Astrocyte (in vitro differentiated cells and primary cell): ENCODE results near the gene RPAP2. TPM values are rescaled to one million over a fixed set of nuclear protein-coding genes. Genes with fewer than 3 reads are reported as not detected.

Experiments
- DNase-seq: peaks from one replicate; pipeline ENCODE4 v3.0.0-alpha.2; 2010; ENCODE audit warnings: low read depth
- FAIRE-seq: peaks from 2 replicates; lab custom pipeline; 2011; peaks lifted over from hg19 to GRCh38; lab: Jason Lieb, UNC
- H2AFZ ChIP-seq: 2 replicates; pipeline ENCODE4 v1.6.0; 2012; ENCODE audit warnings: low read depth, low read length, inconsistent platforms
- H3K27ac ChIP-seq: 2 replicates; pipeline ENCODE4 v1.5.1; 2011; ENCODE audit warnings: low read depth, low read length, inconsistent platforms
- H3K27me3 ChIP-seq: 2 replicates; pipeline ENCODE4 v1.6.0; 2011; ENCODE audit warnings: low read length, inconsistent platforms; ENCODE audit not compliant: insufficient read depth
- H3K36me3 ChIP-seq: 2 replicates; pipeline ENCODE4 v1.5.1; 2011; ENCODE audit warnings: low read length, inconsistent platforms; ENCODE audit not compliant: insufficient read depth
- H3K4me1 ChIP-seq: 2 replicates; pipeline ENCODE4 v1.5.1; 2011; ENCODE audit warnings: low read length, inconsistent platforms; ENCODE audit not compliant: insufficient read depth
- H3K4me2 ChIP-seq: 2 replicates; pipeline ENCODE4 v1.6.0; 2012; ENCODE audit warnings: low read length, inconsistent platforms
- H3K4me3 ChIP-seq: 2 replicates; pipeline ENCODE4 v1.5.1; 2011; ENCODE audit warnings: low read depth, mild to moderate bottlenecking, low read length, inconsistent platforms; ENCODE audit not compliant: insufficient read depth
- H3K79me2 ChIP-seq: 2 replicates; pipeline ENCODE4 v1.6.0; 2012; ENCODE audit warnings: mild to moderate bottlenecking, low read length, inconsistent platforms; ENCODE audit not compliant: insufficient read depth
- H3K9ac ChIP-seq: 2 replicates; pipeline ENCODE4 v1.6.0; 2012; ENCODE audit warnings: mild to moderate bottlenecking, low read length, inconsistent platforms
- H3K9me3 ChIP-seq: 2 replicates; pipeline ENCODE4 v1.5.1; 2012; ENCODE audit warnings: low read depth, mild to moderate bottlenecking, low read length, inconsistent platforms; ENCODE audit not compliant: insufficient read depth
- H4K20me1 ChIP-seq: 2 replicates; pipeline ENCODE4 v1.6.0; 2012; ENCODE audit warnings: low read length, inconsistent platforms; ENCODE audit not compliant: insufficient read depth
- H3K27ac Mint-ChIP-seq: one replicate; pipeline ENCODE4 v1.8.0; 2021; ENCODE audit warnings: mild to moderate bottlenecking, mixed read lengths; ENCODE audit not compliant: unreplicated experiment
- H3K27me3 Mint-ChIP-seq: one replicate; pipeline ENCODE4 v1.8.0; 2021; ENCODE audit warnings: low read depth, mixed read lengths; ENCODE audit not compliant: unreplicated experiment
- H3K36me3 Mint-ChIP-seq: one replicate; pipeline ENCODE4 v1.8.0; 2021; ENCODE audit warnings: low read depth, mixed read lengths; ENCODE audit not compliant: unreplicated experiment
- H3K4me1 Mint-ChIP-seq: one replicate; pipeline ENCODE4 v1.8.0; 2021; ENCODE audit warnings: low read depth, mixed read lengths; ENCODE audit not compliant: unreplicated experiment
- H3K4me3 Mint-ChIP-seq: one replicate; pipeline ENCODE4 v1.8.0; 2021; ENCODE audit warnings: mild to moderate bottlenecking, moderate library complexity, mixed read lengths; ENCODE audit not compliant: unreplicated experiment
- H3K9me3 Mint-ChIP-seq: one replicate; pipeline ENCODE4 v1.8.0; 2021; ENCODE audit warnings: mild to moderate bottlenecking, mixed read lengths; ENCODE audit not compliant: unreplicated experiment
- CTCF ChIP-seq: IDR thresholded peaks from 2 replicates; pipeline ENCODE4 v1.5.1; 2011; ENCODE audit warnings: low read depth, mild to moderate bottlenecking, inconsistent platforms, low read length, moderate library complexity; ENCODE audit not compliant: insufficient read depth
- EZH2 ChIP-seq: IDR thresholded peaks from 2 replicates; pipeline ENCODE4 v1.6.1; 2012; ENCODE audit warnings: mild to moderate bottlenecking, low read length, inconsistent platforms; ENCODE audit not compliant: insufficient read depth
- total RNA-seq: library from RNA; stranded (reverse); gene quantifications from 2 replicates; pipeline ENCODE4 v1.2.1, GENCODE V29; 2021

RPAP2 gene
- total RNA-seq, 1 donor from 2014 or later = 23.0 TPM

GRCh38 chr1:92446546-92446945, 147.7 kb downstream of the RPAP2 start:
- DNase-seq (peak; percentile 76), FAIRE-seq (no peak)
- Mint-ChIP-seq H3K27ac (no peak overlapping the region), H3K27me3 (no peaks in the 10 kb centered on the region), H3K9me3 (no peaks in the 10 kb centered on the region), H3K36me3 (no peaks in the 10 kb centered on the region), H3K4me1 (peaks cover 19% of the 10 kb centered on the region), H3K4me3 (no peak overlapping the region)
- Histone ChIP-seq H3K4me1 (peaks cover 5% of the 10 kb centered on the region), H3K4me2 (peak overlapping the region; percentile 31), H3K9ac (no peak overlapping the region), H3K27me3 (no peaks in the 10 kb centered on the region), H3K36me3 (no peaks in the 10 kb centered on the region), H3K27ac (no peak overlapping the region), H2AFZ (peak overlapping the region; percentile 37), H4K20me1 (no peaks in the 10 kb centered on the region), H3K79me2 (no peaks in the 10 kb centered on the region), H3K4me3 (no peak overlapping the region), H3K9me3 (no peaks in the 10 kb centered on the region)
- TF ChIP-seq CTCF (no peak), EZH2 (no peak)

- peak; percentile 49 for DNase-seq
- H3K4me2 ChIP-seq = peak overlapping the region; percentile 31
- Mint-ChIP-seq H3K27ac (no peak overlapping the region), H3K4me3 (no peak overlapping the region), H3K9me3 (no peaks in the 10 kb centered on the region), H3K36me3 (no peaks in the 10 kb centered on the region), H3K4me1 (peaks cover 19% of the 10 kb centered on the region), H3K27me3 (no peaks in the 10 kb centered on the region)
- no peaks in the 10 kb centered on the region for H4K20me1 ChIP-seq
- no peaks in the 10 kb centered on the region for H3K27me3 ChIP-seq
- H3K9me3 ChIP-seq = no peaks in the 10 kb centered on the region
- no peak overlapping the region for H3K4me3 ChIP-seq
- no peak for TF ChIP-seq CTCF
- no peak for TF ChIP-seq EZH2
- no peaks in the 10 kb centered on the region for H3K36me3 ChIP-seq
- H3K4me1 ChIP-seq = peaks cover 5% of the 10 kb centered on the region
- no peak overlapping the region for H3K27ac ChIP-seq
- no peaks in the 10 kb centered on the region for H3K79me2 ChIP-seq
- no peak overlapping the region for H3K9ac ChIP-seq
- FAIRE-seq = no peak
- no peak overlapping the region for H2AFZ ChIP-seq
Observed at GRCh38 chr1:92447033-92447681, 148.3 kb downstream of the RPAP2 start.

GRCh38 chr1:92447976-92448375, 149.1 kb downstream of the RPAP2 start:
- Histone ChIP-seq H3K4me3 (no peak overlapping the region), H3K9me3 (no peaks in the 10 kb centered on the region), H3K4me1 (peaks cover 5% of the 10 kb centered on the region), H3K4me2 (no peak overlapping the region), H3K79me2 (no peaks in the 10 kb centered on the region), H3K36me3 (no peaks in the 10 kb centered on the region), H3K27ac (no peak overlapping the region), H2AFZ (no peak overlapping the region), H3K9ac (no peak overlapping the region), H3K27me3 (no peaks in the 10 kb centered on the region), H4K20me1 (no peaks in the 10 kb centered on the region)
- Mint-ChIP-seq H3K9me3 (no peaks in the 10 kb centered on the region), H3K36me3 (no peaks in the 10 kb centered on the region), H3K4me1 (peaks cover 19% of the 10 kb centered on the region), H3K4me3 (no peak overlapping the region), H3K27ac (no peak overlapping the region), H3K27me3 (no peaks in the 10 kb centered on the region)
- TF ChIP-seq EZH2 (no peak), CTCF (no peak)
- DNase-seq (no peak), FAIRE-seq (no peak)
